Left colon (tissue), 2 donors: ENCODE data around the gene NCAM1. TPM values are rescaled to one million over a fixed set of nuclear protein-coding genes. Genes with fewer than 3 reads are reported as not detected.
"Not testable (repeated sequence)": the region's sequence is repeated elsewhere in the genome, so short reads cannot be mapped to it uniquely, and the experiment has no call there.

Experiments used
- ATAC-seq: fragments of 200-7000 bp; cut with Tn5 transposase; one replicate; pipeline ENCODE4 v1.9.1; 2020; ENCODE audit warnings: mild to moderate bottlenecking, moderate library complexity
- DNase-seq, 2 donors: peaks; one replicate each; pipeline ENCODE4 v3.0.0-alpha.2; 2020
- intact Hi-C, 2 donors: fragments of 100-400 bp; cut with DNase I in 1 of 2; cut with micrococcal nuclease in 1 of 2; formaldehyde crosslinking; loops; one replicate each; pipeline versions ENCODE4 v1.11.2 to v1.14.0; 2022; cut with DNase I, micrococcal nuclease
- long read RNA-seq: library from polyadenylated mRNA; unstranded; transcript quantifications from one replicate; pipeline ENCODE4 v2.0.0, GENCODE V29; 2021
- total RNA-seq, 2 donors: library from RNA; stranded (reverse); fragmentation: NEBNext Ultra II Directional; extraction: Animal tissue kit (Norgen Biotek cat#: 25700); gene quantifications; one replicate each; pipeline ENCODE4 v1.2.1, GENCODE V29; 2021
- donor health status: DM: no; HTN: no; CAD: no.
- donor health status: DM: yes; HTN: yes; CAD: no.

Gene NCAM1
- 10 to 100 TPM in 1 of 2 donors, 1 to 10 TPM in 1; 3.1 to 12.1 TPM for total RNA-seq
- long read RNA-seq, partial matches to known transcripts = 0 of 2 reads
- long read RNA-seq, other reads (novel, unspliced or antisense) = 2 of 2 reads

DNA sequence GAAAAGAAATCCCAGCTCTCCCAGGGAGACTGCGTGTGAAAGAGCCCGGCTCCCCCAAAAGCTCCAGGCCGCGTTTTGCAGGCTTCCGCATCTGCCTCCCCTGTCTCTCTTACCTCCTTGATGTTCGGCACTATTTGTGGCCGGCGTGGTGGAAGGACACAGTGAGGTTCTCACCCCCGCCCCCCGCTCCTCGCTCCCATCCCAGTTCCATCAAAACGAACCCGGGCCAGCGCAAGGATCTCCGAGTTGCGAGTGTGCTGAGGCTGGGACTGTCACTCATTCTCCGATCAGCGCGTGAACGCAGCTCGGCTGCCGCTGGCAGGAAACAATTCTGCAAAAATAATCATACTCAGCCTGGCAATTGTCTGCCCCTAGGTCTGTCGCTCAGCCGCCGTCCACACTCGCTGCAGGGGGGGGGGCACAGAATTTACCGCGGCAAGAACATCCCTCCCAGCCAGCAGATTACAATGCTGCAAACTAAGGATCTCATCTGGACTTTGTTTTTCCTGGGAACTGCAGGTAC, at the start of gene NCAM1:
NCAM1 (plus strand) TSS at position 275 of the 523 bp plus-strand sequence.
- intact Hi-C loops = no loop called here
- peak; percentile 39 for ATAC-seq
- peak; percentile 49 to 64 for DNase-seq

GRCh38 chr11:112922606-112923005, 38.6 kb upstream of the NCAM1 start:
- intact Hi-C loops = no loop called here
- ATAC-seq (no peak), DNase-seq (no peak)

- DNase-seq, ATAC-seq, intact Hi-C loops: not testable (repeated sequence)
Observed at GRCh38 chr11:112924836-112925235, 36.4 kb upstream of the NCAM1 start.

DNA sequence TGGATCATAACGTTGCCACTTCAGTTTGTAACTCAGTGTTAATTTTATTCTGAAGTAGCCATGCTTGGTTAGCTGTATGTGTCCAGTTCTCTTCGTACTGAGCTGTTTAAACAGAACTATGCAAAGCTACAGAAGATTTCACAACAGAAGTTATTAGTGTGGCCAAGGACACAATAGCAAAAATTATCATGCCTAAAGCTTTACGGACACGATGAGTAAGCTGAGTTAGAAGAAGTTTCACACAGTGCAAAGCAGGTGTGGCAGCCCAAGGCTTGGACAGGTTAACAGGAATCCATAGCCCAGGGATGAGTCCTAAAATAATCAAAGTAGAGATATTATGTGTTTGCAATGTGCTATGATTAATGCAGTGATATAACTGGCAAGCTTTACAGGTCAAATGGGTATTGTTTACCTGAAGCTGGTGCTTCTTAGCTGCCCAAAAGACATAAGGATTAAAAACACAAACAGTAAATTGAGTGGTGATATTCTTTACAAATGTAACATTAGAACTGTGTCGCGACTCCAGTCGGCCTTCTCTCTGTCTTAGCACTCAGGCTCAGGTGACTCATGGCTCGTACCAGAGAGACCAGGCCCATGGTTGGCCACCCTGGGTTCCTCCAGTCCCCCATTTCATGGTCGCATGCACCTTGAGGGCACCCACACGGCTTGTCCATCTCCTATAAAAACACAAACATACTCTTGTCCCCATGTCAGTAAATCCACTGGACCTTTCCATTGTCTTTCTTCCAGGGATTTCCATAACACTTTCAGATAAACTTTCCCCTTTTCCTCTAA, 35.5 kb upstream of the NCAM1 start:
- DNase-seq = no peak
- intact Hi-C loops = no loop called here
- ATAC-seq = no peak

- intact Hi-C loops = no loop called here
- DNase-seq (no peak), ATAC-seq (no peak)
Observed at GRCh38 chr11:112928136-112928535, 33.1 kb upstream of the NCAM1 start.

DNA sequence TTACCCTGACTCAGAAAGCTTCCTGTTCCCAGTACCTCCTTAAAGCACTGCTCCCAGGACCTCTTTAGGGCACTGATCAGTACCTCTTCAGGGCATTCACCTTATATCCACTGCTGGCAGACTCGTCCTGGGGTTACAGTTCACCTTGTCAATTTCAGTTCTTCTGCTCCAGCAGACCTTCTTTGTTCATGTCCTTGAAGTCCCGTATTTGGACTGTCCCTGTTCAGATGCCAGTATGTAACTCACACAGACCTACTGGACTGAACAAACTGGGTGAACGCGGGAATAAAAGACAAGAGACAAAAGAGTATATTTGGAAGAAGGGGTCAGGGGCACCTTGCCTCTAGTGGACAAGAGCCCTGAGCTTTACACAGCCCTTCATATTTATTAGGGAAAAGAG, 31.8 kb upstream of the NCAM1 start:
- DNase-seq (no peak), ATAC-seq (no peak)
- intact Hi-C loops = no loop called here

DNA sequence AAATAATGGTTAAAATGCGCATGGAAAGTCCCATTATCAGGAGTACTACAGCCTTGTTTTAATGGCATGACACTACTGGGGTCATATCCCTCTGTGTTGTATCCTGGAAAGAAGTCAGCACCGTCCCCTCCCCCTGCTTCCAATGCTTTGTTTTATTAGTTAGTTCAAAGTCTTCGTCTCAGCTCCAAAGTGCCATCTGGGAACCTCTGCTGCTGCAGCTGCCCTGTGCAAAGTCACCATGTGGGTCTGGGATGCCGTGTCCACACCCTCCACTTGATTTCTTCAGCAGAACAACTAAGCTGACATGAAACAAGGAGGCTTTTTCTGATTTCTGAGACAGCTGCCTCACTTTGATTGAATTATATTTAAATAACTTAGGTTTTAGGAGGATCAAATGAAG, 29.5 kb upstream of the NCAM1 start:
- DNase-seq = no peak
- intact Hi-C loops = no loop called here
- ATAC-seq = no peak

GRCh38 chr11:112932593-112932992, 28.6 kb upstream of the NCAM1 start:
- ATAC-seq (no peak), DNase-seq (no peak)
- intact Hi-C loops = no loop called here

- DNase-seq (no peak), ATAC-seq (no peak)
- intact Hi-C loops = no loop called here
Observed at GRCh38 chr11:112933970-112934369, 27.2 kb upstream of the NCAM1 start.

GRCh38 chr11:112941104-112941503, 20.1 kb upstream of the NCAM1 start:
- ATAC-seq = no peak
- no peak for DNase-seq

GRCh38 chr11:112942966-112943643, 18.1 kb upstream of the NCAM1 start:
- intact Hi-C loops = no loop called here
- DNase-seq (no peak), ATAC-seq (no peak)

More at GRCh38 chr11:112941104-112941503, 20.1 kb upstream of the NCAM1 start:
- intact Hi-C loops = no loop called here

DNA sequence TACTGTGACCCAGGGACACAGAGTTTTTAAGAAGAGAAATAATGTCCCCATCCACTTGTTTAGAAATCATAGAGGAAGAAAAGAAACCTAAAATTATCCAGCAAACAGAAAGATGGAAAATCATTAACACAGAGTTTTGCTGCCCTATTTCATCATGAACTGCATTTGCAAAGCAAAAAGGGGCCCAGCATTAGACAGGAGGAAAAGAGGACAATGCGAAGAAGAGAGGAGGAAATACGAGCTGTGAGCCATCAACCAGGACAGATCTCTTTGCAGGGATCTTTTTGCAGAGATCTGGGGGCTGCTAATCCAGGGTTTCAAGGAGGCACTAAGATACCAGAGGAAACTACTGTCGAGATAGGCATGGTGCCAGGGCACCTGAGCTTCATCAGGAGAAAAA, 14.4 kb upstream of the NCAM1 start:
- DNase-seq = no peak
- intact Hi-C loops = no loop called here
- ATAC-seq = no peak

DNA sequence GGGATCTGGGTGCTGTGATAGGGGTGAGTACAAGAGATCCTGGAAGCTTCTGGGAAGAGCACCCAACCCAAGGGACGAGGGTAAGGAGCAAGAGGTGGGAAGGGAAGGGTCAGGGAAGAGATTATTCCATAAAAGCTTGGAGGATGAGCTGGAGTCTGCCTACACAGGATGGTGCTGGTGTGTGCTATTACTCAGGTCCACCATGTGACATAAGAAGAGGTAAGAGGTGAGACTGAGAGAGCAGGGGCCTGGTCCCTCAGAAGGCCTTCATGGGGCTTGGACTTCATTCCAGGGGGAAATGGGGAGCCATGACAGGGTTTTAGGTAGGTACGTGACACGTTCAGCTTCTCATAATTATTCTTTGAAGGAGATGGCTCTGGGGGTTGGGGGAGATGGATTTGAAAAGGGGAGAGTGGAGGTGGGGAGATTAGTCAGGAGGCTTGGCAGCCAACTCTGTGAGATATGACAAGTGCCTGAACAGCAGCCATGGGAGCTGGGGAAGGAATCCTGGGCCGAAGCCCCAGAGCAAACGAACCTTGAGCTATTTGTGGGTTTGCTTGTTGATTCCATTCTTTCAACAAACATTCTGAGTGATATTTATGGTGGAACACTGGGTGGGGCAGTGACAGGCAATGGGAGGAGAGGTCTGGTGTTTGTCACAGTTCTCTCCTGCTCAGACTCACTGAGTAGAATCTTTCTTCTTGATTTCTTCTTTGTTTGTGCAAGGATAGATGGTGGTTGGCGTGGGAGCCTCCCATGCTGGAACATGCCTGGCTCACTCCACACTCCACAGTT, 11.2 kb upstream of the NCAM1 start:
- no peak for ATAC-seq
- no peak for DNase-seq
- intact Hi-C loops = no loop called here

GRCh38 chr11:112958670-112959069, 2.5 kb upstream of the NCAM1 start:
- intact Hi-C loops = no loop called here
- no peak for DNase-seq
- ATAC-seq = no peak

DNA sequence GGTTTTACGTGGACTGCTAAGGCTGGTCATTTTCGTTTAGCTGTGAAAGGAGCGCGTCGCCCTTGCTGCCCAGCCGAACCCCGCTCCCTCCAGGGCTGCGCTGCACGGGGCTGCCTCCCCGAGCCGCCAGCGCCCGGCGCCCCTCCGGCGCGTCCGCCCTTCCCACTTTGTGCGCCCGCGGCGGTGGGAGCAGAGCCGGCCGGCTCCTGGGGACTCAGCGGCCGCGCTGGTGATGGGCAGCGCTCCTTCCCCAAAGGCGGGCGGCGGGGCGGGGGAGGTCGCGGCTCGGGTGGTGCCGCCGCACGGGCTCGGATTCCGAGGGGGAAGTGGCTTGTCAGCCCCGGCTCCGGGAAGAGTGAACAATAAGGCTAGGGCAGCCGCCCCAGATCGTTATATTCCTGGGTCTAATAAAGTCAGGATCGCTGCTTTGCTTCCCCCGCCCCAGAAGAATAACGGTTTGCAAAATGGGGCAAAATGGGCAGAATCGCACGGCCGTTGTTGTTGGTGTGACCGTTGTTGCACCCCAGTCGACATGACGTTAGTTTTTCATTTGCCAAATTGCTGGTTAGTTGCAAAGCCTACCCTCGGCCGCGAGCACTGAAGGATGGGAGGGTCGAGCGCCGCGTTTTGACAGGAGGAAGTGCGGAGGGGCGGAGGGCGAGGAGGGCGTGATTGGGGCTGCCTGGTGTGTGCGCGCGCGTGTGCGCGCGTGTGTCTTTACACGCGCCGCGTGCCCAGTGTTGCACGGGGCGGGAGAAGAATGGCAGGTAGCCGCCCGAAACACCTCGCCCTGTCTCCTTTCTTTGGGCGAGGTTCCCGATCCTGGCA, 745 bp downstream of the NCAM1 start:
- ATAC-seq = no peak
- DNase-seq = peak in 1 of 2 donors; percentile 9
- intact Hi-C loops = no loop called here

- DNase-seq (peak; percentile 41 to 49), ATAC-seq (peak; percentile 47)
- intact Hi-C loops = no loop called here
Observed at GRCh38 chr11:112962579-112963367, 1.6 kb downstream of the NCAM1 start.

DNA sequence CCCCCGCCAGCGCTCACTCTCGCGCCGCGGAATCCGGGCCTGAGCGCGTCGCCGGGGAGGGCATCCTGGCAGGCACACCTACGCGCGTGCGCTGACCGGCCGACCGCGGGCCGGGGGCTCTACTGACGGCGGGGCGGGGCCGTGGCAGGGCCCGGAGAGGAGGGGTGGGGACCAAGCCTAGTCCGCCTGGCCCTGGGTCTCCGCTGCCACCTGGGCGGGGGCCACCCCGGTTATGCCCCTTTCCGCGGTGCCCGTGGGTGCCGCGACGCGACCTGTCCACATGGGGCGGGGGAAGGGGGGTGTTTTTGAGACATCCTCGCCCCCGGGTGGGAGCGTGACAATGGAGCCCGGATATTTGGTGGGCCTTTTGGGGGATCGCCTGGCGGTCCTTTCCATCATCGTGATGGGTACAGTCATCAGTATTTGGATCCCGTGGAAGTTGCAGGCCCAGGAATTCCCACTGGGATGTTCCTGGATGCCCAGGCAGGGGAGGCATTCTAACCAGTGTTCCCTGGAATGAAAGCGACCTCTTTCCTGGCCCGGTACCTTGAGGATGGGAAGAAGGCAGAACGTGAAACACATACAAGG, 2.2 kb downstream of the NCAM1 start:
- ATAC-seq = no peak
- intact Hi-C loops = no loop called here
- no peak for DNase-seq
